Measurements from ENCODE around the gene FHIP2A.
"Not testable (repeated sequence)": the region's sequence is repeated elsewhere in the genome, so short reads cannot be mapped to it uniquely, and the experiment has no call there.

The FHIP2A gene

DNA sequence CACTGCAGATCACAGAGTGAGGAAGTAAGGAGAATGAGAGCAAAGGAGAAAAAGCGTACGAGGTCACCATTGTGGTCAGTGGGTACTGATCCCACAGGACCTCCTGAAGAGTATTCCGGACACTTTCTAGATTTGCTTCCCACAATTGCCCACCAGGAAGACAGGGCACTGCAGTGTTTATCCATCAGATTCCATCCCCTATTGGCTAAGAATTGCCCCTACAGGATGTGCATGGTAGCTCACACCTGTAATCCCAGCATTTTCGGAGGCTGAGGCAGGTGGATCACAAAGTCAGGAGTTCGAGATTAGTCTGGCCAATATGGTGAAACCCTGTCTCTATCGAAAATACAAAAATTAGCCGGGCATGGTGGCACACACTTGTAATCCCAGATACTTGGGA lies 5.3 kb upstream of the FHIP2A start:
- DNase-seq = no peak

DNA sequence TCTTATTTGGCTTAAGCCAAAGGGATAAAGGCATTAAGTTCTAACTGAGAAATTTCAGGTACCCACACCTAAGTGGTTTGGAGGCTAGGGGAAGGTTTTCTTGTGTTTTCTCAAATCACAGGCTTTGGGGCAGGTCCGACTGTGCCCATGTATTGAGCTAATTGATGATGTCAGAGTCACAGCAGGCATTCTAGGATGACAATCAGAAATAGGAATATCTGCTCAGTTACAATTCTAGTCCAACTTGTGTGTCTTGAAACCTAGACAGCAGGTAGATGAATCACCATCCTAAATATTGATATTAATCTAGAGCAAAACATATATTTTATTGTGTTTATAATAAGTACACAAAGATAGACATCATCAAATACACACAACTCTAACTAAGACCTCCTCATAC lies 2.3 kb upstream of the FHIP2A start:
- DNase-seq = no peak

DNA sequence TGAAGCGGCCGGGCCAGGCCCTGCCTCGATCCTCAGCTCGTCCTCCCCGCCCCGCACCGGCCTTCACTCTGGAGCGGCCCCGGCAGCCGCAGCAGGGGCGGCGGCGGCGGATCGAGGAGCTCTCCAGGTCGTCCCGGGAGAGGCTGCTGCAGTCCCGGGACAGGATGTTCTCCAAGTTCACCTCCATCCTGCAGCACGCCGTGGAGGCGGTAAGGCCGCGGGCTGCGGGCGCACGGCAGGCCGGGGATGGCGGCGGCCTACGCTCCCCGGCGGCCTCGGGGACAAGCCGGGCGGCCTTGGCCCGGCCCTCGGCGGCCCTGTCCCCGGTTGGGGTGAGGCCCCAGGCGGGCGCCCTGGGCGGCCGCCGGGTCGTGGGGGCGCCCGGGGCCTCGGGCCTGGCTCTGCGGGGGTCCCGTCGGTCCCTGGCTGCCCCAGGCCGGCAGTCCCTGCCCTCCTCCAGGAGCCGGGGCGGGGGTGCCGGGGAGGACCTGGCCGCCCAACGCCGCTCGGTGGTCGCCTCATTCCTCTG lies 399 bp downstream of the FHIP2A start:
- no peak for DNase-seq

DNA sequence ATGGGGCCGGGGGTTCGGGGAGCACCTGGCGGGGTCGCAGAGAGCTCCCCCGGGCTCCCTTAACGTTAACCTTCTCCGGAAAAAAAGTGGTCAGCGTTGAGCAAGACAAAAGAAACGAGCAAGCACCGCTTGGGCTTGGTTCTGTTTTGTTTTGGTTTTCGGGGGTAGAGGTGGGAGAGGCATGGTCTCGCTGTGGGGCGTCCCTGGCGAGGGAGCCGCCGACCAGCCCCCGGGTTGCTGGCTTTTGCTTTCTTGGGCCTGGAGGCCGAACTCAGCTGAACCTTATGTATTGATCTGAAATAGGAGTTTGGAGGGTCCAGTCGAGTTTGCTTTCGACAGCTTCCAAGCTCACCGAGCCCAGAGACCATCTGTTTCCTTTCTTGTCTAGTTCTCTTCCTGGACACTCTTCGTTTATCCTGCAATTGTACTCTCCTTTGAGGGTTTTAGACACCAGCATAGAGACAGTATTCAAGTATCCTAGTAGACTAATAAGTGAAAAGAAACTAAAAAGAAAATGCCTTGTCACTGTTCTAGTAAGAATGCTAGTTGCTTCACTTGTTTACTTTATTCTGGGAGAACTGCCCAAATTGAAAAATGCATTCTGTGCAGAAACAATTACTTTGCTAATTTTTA lies 980 bp downstream of the FHIP2A start:
- DNase-seq = peak; percentile 13 to 33

DNA sequence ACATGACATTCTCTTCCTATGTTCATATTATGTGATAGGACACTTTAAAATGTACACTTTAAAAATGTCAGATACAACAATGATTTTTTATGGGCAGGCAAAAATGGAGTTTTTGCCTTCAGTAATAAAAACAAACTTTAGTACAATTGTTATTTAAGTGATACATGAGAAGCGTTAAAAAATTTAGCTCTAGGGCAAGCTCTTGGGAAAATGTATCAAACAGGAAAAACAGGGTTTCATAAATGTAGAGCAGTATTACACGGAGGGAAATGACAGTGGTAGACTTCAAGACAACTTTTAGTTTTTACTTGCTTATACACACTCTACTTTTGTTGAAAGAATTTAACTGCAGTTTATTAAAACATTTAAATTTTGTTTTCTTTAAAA lies 1.5 kb downstream of the FHIP2A start:
- no peak for DNase-seq

DNA sequence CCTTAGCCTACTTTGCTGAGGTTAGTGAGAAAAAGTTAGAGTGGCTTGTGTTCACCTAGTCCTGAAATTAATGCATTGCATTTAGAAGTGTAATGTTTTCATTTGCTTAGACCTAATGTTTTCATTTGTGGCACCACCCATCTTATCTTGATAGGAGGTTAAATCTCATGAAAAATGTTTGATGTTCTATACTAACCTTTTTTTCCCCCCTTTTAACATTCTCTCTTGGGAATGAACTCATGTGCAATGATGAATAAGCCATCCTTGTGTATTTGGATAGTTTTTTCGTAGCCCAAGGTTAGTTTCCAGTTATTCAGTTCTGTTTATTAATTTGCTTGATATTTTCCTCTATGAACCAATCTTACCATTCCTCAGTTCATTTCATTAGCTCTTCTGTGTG lies 2.8 kb downstream of the FHIP2A start:
- DNase-seq = no peak

DNA sequence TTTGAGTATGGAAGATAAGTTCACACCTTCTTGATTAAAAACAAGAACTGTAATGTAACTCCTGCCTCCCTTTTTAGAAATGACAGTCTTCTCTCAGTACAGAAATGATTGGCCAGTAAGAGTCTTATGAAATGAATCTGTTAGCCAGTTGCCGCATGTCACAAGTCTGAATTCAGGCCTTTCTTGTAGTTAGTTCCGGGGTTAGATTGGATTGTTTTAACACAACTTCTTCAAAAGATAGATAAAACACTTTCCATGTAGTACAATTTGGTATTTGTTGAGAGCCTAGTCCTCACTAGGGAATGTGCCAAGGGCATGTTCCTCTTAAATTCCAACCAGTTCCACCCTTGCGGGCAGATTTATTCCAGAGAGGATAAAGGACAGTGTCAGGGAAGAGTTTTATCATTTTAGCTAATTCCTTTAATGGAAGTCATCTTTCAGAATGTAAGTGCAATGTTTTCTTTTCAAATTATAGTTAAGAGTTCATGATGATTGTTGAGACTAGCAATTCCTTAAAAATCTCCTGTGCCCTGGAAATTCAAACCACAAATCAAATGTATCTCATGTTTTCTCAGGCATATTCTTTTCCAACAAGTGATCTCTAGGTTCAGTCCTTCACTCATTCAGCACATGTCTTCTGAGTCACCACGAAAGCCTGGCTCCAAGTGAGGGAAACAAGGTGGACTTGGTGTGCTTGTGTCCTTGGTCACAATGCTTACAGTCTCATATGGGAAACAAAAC lies 4.1 kb downstream of the FHIP2A start:
- peak in 1 of 2 donors; percentile 21 for DNase-seq

DNA sequence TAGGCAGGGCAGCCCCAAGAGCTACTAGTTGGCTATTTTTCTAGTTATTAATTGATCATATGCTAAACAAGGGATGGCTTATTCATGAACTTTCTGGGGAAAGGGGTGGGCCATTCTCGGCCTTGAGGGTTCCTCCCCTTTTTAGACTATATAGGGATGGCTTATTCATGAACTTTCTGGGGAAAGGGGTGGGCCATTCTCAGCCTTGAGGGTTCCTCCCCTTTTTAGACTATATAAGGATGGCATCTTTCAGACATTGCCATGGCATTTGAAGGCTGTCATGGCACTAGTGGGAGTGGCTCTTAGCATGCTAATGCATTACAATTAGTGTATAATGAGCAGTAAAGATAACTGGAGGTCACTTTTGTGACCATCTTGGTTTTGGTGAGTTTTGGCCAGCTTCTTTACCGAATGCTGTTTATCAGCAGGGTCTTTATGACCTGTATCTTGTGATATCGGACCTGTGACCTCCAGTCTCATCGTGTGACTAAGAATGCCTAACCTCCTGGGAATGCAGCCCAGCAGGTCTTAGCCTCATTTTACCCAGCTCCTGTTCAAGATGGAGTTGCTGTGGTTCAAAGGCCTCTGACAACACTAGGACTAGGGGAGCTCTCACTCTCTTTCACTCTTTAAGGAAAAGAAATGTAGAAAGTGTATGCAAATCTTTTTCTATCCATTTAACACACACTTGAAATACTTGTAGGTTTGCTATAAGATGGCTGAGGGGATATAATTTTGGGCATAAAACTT lies 7.8 kb downstream of the FHIP2A start:
- DNase-seq = no peak

DNA sequence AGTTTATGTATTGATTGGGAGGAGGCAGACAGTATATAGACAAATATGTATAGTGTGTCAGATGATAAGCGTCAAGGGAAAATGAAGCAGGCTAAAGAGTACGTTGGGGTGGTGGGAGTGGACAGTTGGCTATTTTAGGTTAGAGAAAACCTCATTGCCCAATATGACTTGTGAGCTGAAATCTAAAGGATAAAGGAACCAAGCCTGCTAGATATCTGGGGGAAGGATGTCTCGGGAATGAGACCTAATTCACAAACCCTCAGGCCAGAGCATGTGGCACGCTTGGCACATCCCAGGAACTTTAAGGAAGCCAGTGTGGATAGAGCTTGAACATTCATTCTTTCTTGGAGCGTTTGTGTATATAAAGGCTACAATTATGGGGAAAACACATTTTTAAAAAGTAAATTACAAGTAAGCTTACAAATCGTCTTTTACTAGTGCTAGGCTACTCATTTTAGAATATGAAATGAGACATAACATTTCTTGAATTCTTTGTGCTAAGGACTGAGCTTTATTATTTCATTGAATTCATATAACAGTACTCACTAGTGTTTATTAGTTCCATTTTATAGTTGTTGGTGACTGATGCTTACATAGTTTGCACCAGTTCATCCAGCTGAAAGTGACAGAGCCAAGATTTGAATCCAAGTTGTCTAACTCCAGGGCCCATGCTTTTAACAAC lies 9.7 kb downstream of the FHIP2A start:
- no peak for DNase-seq

DNA sequence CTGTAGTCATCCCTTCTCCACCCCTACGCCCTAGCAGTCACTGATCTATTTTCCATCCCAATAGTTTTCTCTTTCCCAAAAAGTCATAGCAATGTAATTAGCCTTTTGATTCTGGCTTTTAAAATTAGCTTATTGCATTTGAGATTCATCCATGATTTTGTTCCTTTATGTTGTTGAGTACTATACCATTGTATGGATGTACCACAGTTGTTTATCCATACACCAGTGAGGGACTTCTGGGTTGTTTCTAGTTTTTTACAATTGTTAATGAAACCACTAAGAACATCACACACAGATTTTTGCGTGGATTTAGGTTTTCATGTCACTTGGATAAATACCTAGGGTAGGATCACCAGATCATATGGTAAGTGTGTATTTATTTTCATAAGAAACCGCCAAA lies 16.1 kb downstream of the FHIP2A start:
- no peak for DNase-seq

DNA sequence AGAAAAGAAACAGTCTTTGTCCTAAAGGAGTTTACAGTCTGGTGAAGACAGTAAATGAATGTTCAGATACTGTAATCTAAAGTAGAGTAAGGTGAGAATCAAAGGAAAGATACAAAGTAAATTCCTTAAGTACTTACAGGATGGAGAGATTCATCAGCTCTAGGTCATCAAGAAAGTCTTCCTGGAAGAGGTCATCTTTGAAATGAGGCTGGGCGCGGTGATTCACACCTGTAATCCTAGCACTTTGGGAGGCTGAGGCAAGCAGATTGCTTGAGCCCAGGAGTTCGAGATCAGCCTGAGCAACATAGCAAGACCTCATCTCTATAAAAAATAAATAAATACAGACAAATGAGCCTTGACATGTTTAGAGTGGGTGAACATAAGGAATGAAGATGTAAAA lies 18.3 kb downstream of the FHIP2A start:
- DNase-seq = no peak

DNA sequence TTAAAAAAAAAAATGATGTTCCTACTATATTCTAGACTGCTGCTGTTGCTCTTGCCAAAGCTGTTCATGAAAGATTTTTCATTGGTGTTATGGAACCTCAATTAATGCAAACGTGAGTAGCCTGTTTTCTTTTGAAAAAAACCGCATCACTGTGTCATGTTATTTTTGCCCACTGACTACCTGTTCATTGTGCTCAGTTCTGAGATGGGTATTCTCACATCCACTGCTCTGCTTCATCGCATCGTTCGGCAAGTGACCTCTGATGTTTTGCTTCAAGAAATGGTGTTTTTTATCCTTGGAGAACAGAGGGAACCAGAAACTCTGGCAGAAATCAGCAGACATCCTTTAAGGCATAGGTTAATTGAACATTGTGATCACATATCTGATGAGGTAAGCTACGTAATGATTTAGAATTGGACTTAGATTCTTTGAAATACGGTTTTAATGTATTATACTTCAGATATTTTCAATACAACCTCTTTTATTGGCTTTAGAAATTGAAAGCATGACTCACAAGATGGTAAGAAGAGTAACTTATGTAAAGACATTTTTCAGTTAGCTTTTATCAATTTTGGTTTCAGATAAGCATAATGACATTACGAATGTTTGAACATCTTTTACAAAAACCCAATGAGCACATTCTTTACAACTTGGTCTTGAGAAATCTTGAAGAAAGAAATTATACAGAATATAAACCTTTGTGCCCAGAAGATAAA lies 24.6 kb downstream of the FHIP2A start:
- no peak for DNase-seq

DNA sequence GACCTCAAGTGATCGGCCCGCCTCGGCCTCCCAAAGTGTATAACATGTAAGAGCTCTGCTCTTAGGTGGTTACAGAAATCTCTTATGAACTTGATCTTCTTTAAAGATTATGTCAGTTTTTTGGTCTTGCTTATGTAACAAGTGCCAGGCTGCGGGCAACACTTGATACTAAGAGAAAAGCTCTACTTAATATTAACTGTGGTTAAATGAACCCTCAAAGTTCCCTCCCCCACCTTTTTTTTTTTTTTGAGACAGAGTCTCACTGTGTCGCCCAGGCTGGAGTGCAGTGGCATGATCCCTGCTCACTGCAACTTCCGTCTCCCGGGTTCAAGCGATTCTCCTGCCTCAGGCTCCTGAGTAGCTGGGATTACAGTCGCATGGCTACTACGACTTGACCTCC lies 25.9 kb downstream of the FHIP2A start:
- not testable (repeated sequence) for DNase-seq

DNA sequence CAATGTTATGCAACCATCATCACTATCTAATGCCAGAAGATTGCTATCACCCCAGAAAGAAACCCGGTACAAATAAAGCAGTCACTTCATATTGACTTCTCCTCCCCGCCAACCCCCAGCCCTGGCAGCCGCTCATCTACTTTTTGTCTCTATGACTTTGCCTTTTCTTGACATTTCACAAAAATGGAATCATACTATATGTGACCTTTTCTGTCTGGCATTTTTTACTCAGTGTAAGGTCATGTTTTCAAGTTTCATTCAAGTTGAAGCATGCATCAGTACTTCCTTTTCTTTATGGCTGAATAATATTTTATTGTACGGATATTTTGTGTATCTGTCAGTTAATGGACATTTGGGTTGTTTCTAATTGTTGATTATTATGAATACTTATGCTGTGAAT lies 28.1 kb downstream of the FHIP2A start:
- no peak for DNase-seq

DNA sequence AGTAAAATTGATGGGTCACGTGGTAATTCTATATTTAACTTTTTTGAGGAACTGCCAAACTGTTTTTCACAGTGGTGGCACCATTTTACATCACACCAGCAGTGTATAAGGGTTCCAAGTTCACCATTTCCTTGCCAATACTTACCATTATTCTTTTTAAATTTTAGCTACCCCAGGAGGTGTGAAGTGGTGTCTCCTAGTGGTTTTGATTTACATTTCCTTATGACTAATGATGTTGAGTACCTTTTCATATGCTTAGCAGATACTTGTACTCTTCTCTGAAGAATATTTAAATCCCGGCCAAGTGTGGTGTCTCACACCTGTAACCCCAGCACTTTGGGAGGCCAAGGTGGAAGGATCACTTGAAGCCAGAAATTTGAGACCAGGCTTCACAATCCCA lies 28.5 kb downstream of the FHIP2A start:
- no peak for DNase-seq

DNA sequence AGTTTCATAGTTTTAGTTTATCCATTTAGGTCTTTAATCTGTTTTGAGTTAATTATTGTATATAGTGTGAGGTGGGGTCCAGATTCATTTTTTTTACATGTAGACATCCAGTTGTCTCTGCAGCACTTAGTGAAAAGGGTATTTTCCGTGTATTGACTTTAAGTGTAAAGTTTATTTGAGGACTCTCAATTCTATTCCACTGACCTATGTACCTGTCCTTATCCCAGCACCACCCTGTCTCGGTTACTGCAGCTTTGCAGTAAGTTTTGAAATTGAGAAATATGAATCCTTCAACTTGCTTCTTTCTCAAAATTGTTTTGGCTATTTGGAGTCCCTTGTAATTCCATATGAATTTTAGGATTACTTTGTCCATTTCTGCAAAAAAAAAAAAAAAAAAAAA lies 29.8 kb downstream of the FHIP2A start:
- DNase-seq = no peak

DNA sequence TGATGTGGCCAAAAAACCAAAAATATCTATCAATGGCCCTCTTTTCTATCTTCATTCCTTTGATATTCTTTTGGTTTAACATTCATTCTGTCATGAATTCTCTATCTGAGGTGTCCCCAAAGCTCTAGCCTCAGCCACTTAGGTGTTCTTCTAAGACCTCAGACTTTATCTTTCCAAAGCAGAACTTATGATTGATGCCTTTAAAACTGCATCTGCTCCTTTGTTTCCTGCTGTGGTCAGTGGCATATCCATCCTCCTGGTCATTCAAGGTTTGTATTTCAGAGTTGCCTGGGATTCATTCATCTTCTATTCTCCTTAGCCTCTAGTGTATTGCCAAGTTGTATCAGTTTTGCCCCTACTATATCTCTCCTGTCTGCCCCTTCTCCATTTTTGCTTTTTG lies 30.6 kb downstream of the FHIP2A start:
- no peak for DNase-seq

DNA sequence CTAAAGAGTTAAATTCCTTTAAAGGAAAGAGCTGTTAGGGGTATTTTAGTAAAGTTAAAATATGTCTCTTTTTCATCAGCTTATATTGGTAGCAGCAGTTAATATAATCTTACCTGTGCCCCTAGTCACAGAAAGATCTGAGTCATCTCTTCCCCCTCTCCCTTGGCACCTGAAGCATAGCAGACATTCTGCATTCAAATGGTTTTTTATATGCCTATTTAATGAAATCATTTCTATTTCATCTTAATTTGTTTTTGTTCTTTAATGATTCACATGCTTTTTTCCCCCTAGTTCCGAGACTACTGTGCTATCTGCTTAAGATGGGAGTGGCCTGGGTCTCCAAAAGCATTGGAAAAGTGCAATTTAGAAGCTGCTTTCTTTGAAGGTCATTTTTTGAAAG lies 33.3 kb downstream of the FHIP2A start:
- no peak for DNase-seq

DNA sequence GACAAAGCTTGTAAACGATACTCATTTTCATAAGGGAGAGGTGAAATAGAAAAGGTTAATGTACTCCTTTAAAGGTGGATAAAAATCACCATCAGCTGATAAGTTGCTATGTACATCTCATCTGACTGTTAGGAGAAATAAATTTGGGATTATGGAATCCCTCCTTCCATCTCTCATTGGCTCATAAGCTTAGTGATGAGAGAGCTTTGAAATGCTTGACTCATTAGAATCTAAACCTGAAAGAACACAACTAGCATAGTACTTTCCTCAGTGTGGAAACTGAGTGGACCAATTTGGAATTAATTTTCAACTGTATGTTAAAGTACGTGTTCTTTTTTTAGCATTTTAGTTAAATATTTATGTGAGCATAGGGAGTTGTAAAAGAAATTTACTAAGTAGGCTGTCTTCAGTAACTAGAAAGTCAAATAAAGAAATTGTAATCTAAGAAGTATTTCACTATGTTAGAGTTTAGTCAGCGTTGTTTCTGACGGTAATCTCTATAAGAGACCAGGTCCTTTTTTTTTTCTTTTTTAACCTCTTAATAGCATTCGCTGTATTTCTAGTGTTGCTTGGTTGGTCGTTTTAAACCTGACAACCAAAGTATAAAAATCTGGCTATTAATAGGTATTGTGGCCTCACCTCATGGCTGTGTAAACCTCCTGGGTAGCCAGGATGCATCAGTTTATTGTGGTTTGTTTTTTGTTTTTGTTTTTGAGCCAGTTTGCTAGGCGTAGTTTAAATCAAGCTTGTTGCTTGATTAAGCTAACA lies 34.4 kb downstream of the FHIP2A start:
- DNase-seq = no peak

DNA sequence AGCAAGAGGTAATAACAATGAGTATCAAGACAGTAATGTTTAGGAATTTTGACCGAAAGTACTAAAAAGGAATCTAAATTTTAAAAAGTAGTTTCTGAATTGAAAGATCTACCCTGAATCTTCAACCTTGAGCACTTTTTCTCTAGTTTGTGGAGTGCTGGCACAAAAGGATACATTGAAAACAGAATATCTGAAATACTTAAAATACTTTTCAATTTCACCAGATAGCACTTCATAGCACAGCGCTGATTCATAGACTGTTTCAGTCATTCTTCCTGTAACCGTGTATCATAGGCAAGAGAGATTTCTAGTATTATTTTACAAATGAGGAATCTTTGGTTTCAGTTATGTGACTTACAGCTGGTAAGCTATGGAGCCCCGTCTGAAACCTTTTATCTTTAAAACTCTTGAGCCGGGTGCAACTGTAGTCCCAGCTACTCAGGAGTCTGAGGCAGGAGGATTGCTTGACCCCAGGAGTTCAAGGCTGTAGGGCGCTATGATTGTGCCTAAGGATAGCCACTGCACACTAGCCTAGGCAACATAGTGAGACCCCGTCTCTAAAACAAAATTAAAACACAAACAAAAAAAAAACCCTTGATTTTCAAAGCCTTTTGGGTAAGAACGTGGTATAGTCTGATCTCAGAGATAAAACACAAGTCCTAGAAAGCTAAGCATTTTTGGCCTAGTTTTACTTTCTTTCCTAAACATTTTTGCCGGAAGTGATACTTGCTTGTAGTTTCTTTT lies 35.1 kb downstream of the FHIP2A start:
- DNase-seq = peak in 1 of 2 donors; percentile 21

DNA sequence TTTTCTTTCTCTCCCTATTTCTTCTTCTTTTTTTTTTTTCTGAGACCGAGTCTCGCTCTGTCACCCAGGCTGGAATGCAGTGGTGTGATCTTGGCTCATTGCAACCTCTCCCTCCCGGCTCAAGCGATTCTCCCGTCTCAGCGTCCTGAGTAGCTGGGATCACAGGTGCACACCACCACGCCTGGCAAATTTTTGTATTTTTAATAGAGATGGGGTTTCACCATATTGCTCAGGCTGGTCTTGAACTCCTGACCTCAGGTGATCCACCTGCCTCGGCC lies 35.6 kb downstream of the FHIP2A start:
- not testable (repeated sequence) for DNase-seq
